HepG2 (cell line): ENCODE data around the gene SLC45A1. TPM values are rescaled to one million over a fixed set of nuclear protein-coding genes. Genes with fewer than 3 reads are reported as not detected.

Source experiments
- MTF2 ChIP-seq: sonication (generic); formaldehyde crosslinking; IDR thresholded peaks from 2 replicates; pipeline ENCODE4 v1.5.0; 2020; ENCODE audit warnings: missing genetic modification reagents, borderline replicate concordance
- NFIC ChIP-seq: IDR thresholded peaks from 2 replicates; pipeline ENCODE4 v1.6.1; 2012; ENCODE audit warnings: mild to moderate bottlenecking, low read length, inconsistent platforms
- POGZ ChIP-seq: sonication (generic); formaldehyde crosslinking; IDR thresholded peaks from 2 replicates; pipeline ENCODE4 v1.4.0; 2020; ENCODE audit warnings: mild to moderate bottlenecking, missing genetic modification reagents
- STAT5B ChIP-seq: sonication (generic); formaldehyde crosslinking; IDR thresholded peaks from 2 replicates; pipeline ENCODE4 v1.4.0; 2020; ENCODE audit warnings: missing genetic modification reagents
- ZNF446 ChIP-seq: sonication (generic); formaldehyde crosslinking; IDR thresholded peaks from 2 replicates; pipeline ENCODE4 v1.5.0; 2020; ENCODE audit warnings: mild to moderate bottlenecking, missing genetic modification reagents
- polyA plus RNA-seq, 8 experiments: library from polyadenylated mRNA; depleted of rRNA in 3 of 8; stranded (reverse) in 7 of 8; unstranded in 1 of 8; fragments of >200 nt; fragmentation: Illumina TruSeq in 4 of 8; extraction: Trizol in 4 of 8; gene quantifications; 2 replicates each; pipeline versions ENCODE4 v1.2.1 to v1.2.3, GENCODE V29; 2011 to 2016; ENCODE audit warnings: low read depth in 4 of 8, missing spikeins in 1 of 8, mixed read lengths in 1 of 8; ENCODE audit not compliant: insufficient read depth in 1 of 8
- total RNA-seq, 5 experiments: library from RNA; depleted of rRNA; stranded (reverse); fragments of >200 nt; fragmentation: Illumina TruSeq; extraction: Trizol; gene quantifications; 2 replicates each; pipeline ENCODE4 v1.2.3, GENCODE V29; 2016; ENCODE audit warnings: low read depth in 1 of 5
- TF ChIP-seq, protein P1 (sequence below): sonication (generic); formaldehyde crosslinking; IDR thresholded peaks from 2 replicates; pipeline ENCODE4 v1.5.0; 2020; ENCODE audit warnings: mild to moderate bottlenecking, missing genetic modification reagents
- TF ChIP-seq, protein P2 (sequence below): sonication (generic); formaldehyde crosslinking; IDR thresholded peaks from 2 replicates; pipeline ENCODE4 v1.4.0; 2020; ENCODE audit warnings: missing genetic modification reagents, borderline replicate concordance
- TF ChIP-seq, protein P3 (sequence below): sonication (generic); formaldehyde crosslinking; IDR thresholded peaks from 2 replicates; pipeline ENCODE4 v1.5.0; 2020; ENCODE audit warnings: mild to moderate bottlenecking, missing genetic modification reagents, borderline replicate concordance
- TF ChIP-seq, protein P4 (sequence below): sonication (generic); formaldehyde crosslinking; IDR thresholded peaks from 2 replicates; pipeline ENCODE4 v1.5.0; 2020; ENCODE audit warnings: mild to moderate bottlenecking, missing genetic modification reagents, borderline replicate concordance
- TF ChIP-seq, protein P5 (sequence below): sonication (generic); formaldehyde crosslinking; IDR thresholded peaks from 2 replicates; pipeline ENCODE4 v1.5.1; 2020; ENCODE audit warnings: mild to moderate bottlenecking, missing genetic modification reagents

SLC45A1 gene
- total and polyA plus RNA-seq, 2 of the 13 experiments (the other 11 are each of a cell fraction or from before 2014, with no cell fraction given): not detected

DNA sequence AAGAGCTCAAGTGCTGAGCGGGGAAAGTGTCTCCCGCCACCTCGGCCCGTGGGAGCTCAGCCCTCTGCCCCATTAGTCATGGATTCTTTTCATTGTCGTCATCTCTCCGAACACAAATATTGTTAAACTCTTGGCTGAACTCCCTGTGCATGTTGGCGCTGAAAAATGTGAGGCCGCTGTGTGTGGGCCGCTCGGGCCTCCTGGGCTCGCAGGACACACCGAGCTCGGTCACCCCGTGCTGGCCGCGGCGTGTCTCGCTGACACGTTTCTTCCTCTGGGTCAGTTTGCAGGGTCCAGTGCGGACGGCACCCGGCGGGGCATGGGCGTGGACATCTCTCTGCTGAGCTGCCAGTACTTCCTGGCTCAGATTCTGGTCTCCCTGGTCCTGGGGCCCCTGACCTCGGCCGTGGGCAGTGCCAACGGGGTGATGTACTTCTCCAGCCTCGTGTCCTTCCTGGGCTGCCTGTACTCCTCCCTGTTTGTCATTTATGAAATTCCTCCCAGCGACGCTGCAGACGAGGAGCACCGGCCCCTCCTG is 25.6 kb downstream of the SLC45A1 start (continued):
- TF ChIP-seq ZNF446 (no peak), NFIC (no peak), POGZ (CRISPR knock-in tag) (0 out of 2 replicates have a peak, but pooled peaks have one; percentile 30), STAT5B (no peak), MTF2 (CRISPR knock-in tag) (peak; percentile 51; the same call in 1 of the 2 replicates)
- TF ChIP-seq, protein P1, sequence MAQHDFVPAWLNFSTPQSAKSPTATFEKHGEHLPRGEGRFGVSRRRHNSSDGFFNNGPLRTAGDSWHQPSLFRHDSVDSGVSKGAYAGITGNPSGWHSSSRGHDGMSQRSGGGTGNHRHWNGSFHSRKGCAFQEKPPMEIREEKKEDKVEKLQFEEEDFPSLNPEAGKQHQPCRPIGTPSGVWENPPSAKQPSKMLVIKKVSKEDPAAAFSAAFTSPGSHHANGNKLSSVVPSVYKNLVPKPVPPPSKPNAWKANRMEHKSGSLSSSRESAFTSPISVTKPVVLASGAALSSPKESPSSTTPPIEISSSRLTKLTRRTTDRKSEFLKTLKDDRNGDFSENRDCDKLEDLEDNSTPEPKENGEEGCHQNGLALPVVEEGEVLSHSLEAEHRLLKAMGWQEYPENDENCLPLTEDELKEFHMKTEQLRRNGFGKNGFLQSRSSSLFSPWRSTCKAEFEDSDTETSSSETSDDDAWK: no peak
- TF ChIP-seq, protein P2, sequence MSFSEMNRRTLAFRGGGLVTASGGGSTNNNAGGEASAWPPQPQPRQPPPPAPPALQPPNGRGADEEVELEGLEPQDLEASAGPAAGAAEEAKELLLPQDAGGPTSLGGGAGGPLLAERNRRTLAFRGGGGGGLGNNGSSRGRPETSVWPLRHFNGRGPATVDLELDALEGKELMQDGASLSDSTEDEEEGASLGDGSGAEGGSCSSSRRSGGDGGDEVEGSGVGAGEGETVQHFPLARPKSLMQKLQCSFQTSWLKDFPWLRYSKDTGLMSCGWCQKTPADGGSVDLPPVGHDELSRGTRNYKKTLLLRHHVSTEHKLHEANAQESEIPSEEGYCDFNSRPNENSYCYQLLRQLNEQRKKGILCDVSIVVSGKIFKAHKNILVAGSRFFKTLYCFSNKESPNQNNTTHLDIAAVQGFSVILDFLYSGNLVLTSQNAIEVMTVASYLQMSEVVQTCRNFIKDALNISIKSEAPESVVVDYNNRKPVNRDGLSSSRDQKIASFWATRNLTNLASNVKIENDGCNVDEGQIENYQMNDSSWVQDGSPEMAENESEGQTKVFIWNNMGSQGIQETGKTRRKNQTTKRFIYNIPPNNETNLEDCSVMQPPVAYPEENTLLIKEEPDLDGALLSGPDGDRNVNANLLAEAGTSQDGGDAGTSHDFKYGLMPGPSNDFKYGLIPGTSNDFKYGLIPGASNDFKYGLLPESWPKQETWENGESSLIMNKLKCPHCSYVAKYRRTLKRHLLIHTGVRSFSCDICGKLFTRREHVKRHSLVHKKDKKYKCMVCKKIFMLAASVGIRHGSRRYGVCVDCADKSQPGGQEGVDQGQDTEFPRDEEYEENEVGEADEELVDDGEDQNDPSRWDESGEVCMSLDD (CRISPR knock-in tag): no peak
- TF ChIP-seq, protein P3, sequence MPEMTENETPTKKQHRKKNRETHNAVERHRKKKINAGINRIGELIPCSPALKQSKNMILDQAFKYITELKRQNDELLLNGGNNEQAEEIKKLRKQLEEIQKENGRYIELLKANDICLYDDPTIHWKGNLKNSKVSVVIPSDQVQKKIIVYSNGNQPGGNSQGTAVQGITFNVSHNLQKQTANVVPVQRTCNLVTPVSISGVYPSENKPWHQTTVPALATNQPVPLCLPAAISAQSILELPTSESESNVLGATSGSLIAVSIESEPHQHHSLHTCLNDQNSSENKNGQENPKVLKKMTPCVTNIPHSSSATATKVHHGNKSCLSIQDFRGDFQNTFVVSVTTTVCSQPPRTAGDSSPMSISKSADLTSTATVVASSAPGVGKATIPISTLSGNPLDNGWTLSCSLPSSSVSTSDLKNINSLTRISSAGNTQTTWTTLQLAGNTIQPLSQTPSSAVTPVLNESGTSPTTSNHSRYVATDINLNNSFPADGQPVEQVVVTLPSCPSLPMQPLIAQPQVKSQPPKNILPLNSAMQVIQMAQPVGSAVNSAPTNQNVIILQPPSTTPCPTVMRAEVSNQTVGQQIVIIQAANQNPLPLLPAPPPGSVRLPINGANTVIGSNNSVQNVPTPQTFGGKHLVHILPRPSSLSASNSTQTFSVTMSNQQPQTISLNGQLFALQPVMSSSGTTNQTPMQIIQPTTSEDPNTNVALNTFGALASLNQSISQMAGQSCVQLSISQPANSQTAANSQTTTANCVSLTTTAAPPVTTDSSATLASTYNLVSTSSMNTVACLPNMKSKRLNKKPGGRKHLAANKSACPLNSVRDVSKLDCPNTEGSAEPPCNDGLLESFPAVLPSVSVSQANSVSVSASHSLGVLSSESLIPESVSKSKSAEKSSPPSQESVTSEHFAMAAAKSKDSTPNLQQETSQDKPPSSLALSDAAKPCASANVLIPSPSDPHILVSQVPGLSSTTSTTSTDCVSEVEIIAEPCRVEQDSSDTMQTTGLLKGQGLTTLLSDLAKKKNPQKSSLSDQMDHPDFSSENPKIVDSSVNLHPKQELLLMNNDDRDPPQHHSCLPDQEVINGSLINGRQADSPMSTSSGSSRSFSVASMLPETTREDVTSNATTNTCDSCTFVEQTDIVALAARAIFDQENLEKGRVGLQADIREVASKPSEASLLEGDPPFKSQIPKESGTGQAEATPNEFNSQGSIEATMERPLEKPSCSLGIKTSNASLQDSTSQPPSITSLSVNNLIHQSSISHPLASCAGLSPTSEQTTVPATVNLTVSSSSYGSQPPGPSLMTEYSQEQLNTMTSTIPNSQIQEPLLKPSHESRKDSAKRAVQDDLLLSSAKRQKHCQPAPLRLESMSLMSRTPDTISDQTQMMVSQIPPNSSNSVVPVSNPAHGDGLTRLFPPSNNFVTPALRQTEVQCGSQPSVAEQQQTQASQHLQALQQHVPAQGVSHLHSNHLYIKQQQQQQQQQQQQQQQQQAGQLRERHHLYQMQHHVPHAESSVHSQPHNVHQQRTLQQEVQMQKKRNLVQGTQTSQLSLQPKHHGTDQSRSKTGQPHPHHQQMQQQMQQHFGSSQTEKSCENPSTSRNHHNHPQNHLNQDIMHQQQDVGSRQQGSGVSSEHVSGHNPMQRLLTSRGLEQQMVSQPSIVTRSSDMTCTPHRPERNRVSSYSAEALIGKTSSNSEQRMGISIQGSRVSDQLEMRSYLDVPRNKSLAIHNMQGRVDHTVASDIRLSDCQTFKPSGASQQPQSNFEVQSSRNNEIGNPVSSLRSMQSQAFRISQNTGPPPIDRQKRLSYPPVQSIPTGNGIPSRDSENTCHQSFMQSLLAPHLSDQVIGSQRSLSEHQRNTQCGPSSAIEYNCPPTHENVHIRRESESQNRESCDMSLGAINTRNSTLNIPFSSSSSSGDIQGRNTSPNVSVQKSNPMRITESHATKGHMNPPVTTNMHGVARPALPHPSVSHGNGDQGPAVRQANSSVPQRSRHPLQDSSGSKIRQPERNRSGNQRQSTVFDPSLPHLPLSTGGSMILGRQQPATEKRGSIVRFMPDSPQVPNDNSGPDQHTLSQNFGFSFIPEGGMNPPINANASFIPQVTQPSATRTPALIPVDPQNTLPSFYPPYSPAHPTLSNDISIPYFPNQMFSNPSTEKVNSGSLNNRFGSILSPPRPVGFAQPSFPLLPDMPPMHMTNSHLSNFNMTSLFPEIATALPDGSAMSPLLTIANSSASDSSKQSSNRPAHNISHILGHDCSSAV (CRISPR knock-in tag): no peak
- TF ChIP-seq, protein P4, sequence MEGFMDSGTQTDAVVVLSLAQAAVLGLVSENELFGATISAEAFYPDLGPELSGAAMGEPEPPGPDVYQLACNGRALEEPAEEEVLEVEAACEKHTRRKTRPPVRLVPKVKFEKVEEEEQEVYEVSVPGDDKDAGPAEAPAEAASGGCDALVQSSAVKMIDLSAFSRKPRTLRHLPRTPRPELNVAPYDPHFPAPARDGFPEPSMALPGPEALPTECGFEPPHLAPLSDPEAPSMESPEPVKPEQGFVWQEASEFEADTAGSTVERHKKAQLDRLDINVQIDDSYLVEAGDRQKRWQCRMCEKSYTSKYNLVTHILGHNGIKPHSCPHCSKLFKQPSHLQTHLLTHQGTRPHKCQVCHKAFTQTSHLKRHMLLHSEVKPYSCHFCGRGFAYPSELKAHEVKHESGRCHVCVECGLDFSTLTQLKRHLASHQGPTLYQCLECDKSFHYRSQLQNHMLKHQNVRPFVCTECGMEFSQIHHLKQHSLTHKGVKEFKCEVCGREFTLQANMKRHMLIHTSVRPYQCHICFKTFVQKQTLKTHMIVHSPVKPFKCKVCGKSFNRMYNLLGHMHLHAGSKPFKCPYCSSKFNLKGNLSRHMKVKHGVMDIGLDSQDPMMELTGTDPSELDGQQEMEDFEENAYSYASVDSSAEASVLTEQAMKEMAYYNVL: no peak
- TF ChIP-seq, protein P5, sequence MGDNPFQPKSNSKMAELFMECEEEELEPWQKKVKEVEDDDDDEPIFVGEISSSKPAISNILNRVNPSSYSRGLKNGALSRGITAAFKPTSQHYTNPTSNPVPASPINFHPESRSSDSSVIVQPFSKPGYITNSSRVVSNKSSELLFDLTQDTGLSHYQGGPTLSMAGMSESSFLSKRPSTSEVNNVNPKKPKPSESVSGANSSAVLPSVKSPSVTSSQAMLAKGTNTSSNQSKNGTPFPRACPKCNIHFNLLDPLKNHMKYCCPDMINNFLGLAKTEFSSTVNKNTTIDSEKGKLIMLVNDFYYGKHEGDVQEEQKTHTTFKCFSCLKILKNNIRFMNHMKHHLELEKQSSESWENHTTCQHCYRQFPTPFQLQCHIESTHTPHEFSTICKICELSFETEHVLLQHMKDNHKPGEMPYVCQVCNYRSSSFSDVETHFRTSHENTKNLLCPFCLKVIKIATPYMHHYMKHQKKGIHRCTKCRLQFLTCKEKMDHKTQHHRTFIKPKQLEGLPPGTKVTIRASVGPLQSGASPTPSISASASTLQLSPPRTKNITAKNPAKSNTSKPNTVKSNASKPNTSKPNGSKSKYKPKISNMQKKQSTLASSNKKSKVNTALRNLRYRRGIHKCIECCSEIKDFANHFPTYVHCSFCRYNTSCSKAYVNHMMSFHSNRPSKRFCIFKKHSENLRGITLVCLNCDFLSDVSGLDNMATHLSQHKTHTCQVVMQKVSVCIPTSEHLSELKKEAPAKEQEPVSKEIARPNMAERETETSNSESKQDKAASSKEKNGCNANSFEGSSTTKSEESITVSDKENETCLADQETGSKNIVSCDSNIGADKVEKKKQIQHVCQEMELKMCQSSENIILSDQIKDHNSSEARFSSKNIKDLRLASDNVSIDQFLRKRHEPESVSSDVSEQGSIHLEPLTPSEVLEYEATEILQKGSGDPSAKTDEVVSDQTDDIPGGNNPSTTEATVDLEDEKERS (CRISPR knock-in tag): 0 out of 2 replicates have a peak, but pooled peaks have one; percentile 60
